Peyer's patch (tissue), 4 donors: ENCODE results near the gene TUBB3. TPM values are rescaled to one million over a fixed set of nuclear protein-coding genes. Genes with fewer than 3 reads are reported as not detected.

Experiments used
- DNase-seq, 3 donors: peaks; one replicate each; pipeline ENCODE4 v3.0.0-alpha.2; 2017 to 2019
- H3K27ac ChIP-seq, 4 donors: fragments of 200-600 bp; sonication (generic); one replicate each; pipeline ENCODE4 v1.5.1; 2016 to 2019
- H3K27me3 ChIP-seq, 2 donors: fragments of 200-600 bp; sonication (generic); one replicate each; pipeline ENCODE4 v1.5.1; 2019
- H3K36me3 ChIP-seq, 3 donors: fragments of 200-600 bp; sonication (generic); one replicate each; pipeline ENCODE4 v1.5.1; 2016 to 2019
- H3K4me1 ChIP-seq, 4 donors: fragments of 200-600 bp; sonication (generic); one replicate each; pipeline ENCODE4 v1.5.1; 2016 to 2019
- H3K4me3 ChIP-seq, 4 donors: fragments of 200-600 bp; sonication (generic); 1 replicate in 3 of 4; 2 replicates in 1 of 4; pipeline ENCODE4 v1.5.1; 2016 to 2019; ENCODE audit warnings: mild to moderate bottlenecking in 1 of 4
- H3K9me3 ChIP-seq, 4 donors: fragments of 200-600 bp; sonication (generic); one replicate each; pipeline ENCODE4 v1.5.1; 2016 to 2019; ENCODE audit warnings: mild to moderate bottlenecking in 1 of 4
- CTCF ChIP-seq, 6 experiments: fragments of 450-650 bp in 4 of 6; fragments of 200-600 bp in 2 of 6; sonication (generic) in 1 of 6; IDR thresholded peaks; one replicate each; pipeline ENCODE4 v1.5.1; 2017 to 2019; ENCODE audit warnings: antibody characterized with exemption in 6 of 6, mild to moderate bottlenecking in 3 of 6, moderate library complexity in 1 of 6
- POLR2A ChIP-seq, 2 donors: fragments of 450-650 bp; IDR thresholded peaks; one replicate each; pipeline ENCODE4 v1.5.1; 2017; ENCODE audit warnings: antibody characterized with exemption in 2 of 2, mild to moderate bottlenecking in 2 of 2, moderate library complexity in 2 of 2
- total RNA-seq, 4 donors: library from RNA; depleted of rRNA; stranded (reverse); fragments of >200 nt; gene quantifications; one replicate each; pipeline ENCODE4 v1.1.0, GENCODE V29; 2016

TUBB3 gene
- total RNA-seq, 4 donors from 2014 or later: 2.1 to 12.4 (median 4.6) TPM

- Histone ChIP-seq H3K27me3 (no peaks in the 10 kb centered on the region), H3K4me3 (no peak overlapping the region), H3K9me3 (no peaks in the 10 kb centered on the region), H3K4me1 (peaks cover 0 to 28% (median 4%) of the 10 kb centered on the region in 4 donors), H3K36me3 (no peaks in the 10 kb centered on the region), H3K27ac (no peak overlapping the region)
- DNase-seq: no peak
- TF ChIP-seq POLR2A (IDR thresholded peaks at IDR 0.05): no peak
- TF ChIP-seq CTCF (IDR thresholded peaks at IDR 0.05): no peak
Measured at GRCh38 chr16:89969741-89970410, 46.7 kb downstream of the TUBB3 start.

- Histone ChIP-seq H3K27me3 (no peaks in the 10 kb centered on the region), H3K27ac (peak overlapping the region; percentile 96), H3K4me3 (peak overlapping the region; percentile 87 to 95 (median 89)), H3K4me1 (peaks cover 0 to 37% (median 4%) of the 10 kb centered on the region in 4 donors), H3K36me3 (no peaks in the 10 kb centered on the region), H3K9me3 (no peaks in the 10 kb centered on the region)
- no peak for DNase-seq
- TF ChIP-seq POLR2A (IDR thresholded peaks at IDR 0.05) (no peak), CTCF (IDR thresholded peaks at IDR 0.05) (no peak)
Measured at GRCh38 chr16:89971495-89972243, 48.5 kb downstream of the TUBB3 start.

- Histone ChIP-seq H3K9me3 (no peaks in the 10 kb centered on the region), H3K27ac (peak overlapping the region; percentile 96), H3K27me3 (no peaks in the 10 kb centered on the region), H3K36me3 (no peaks in the 10 kb centered on the region), H3K4me1 (peaks cover 0 to 37% (median 4%) of the 10 kb centered on the region in 4 donors), H3K4me3 (peak overlapping the region; percentile 87 to 95 (median 89))
- TF ChIP-seq POLR2A (IDR thresholded peaks at IDR 0.05) (peak; percentile 85 to 94), CTCF (IDR thresholded peaks at IDR 0.05) (peak in 2 of 6 experiments; percentile 23 to 31)
- DNase-seq: peak; percentile 85 to 95 (median 95)
Measured at GRCh38 chr16:89972244-89973234, 49.4 kb downstream of the TUBB3 start.

GRCh38 chr16:89973235-89973634 is 50.1 kb downstream of the TUBB3 start:
- TF ChIP-seq POLR2A (IDR thresholded peaks at IDR 0.05) (no peak), CTCF (IDR thresholded peaks at IDR 0.05) (no peak)
- H3K4me1 ChIP-seq: peaks cover 0 to 37% (median 4%) of the 10 kb centered on the region in 4 donors
- peak overlapping the region; percentile 87 to 95 (median 89) for H3K4me3 ChIP-seq
- H3K36me3 ChIP-seq: peaks cover 0 to 6% (median 0%) of the 10 kb centered on the region in 3 donors
- DNase-seq: no peak
- H3K27ac ChIP-seq: peak overlapping the region; percentile 96
- H3K9me3 ChIP-seq: no peaks in the 10 kb centered on the region
- no peaks in the 10 kb centered on the region for H3K27me3 ChIP-seq
